Esophagus squamous epithelium (tissue), 4 donors: Measurements from ENCODE around the gene CPLANE1.
"Not testable (repeated sequence)": the region's sequence is repeated elsewhere in the genome, so short reads cannot be mapped to it uniquely, and the experiment has no call there.

Experiments
- POLR2A ChIP-seq, 4 donors: fragments of 450-650 bp; IDR thresholded peaks; one replicate each; pipeline ENCODE4 v1.6.1; 2017; ENCODE audit warnings: antibody characterized with exemption in 4 of 4, mild to moderate bottlenecking in 4 of 4, moderate library complexity in 3 of 4
- TF ChIP-seq, protein P1 (sequence below), 6 experiments: fragments of 450-650 bp in 4 of 6; fragments of 200-600 bp in 2 of 6; sonication (generic) in 2 of 6; IDR thresholded peaks; one replicate each; pipeline ENCODE4 v1.5.1; 2016 to 2019; ENCODE audit warnings: antibody characterized with exemption in 6 of 6, mild to moderate bottlenecking in 4 of 6, moderate library complexity in 4 of 6

DNA sequence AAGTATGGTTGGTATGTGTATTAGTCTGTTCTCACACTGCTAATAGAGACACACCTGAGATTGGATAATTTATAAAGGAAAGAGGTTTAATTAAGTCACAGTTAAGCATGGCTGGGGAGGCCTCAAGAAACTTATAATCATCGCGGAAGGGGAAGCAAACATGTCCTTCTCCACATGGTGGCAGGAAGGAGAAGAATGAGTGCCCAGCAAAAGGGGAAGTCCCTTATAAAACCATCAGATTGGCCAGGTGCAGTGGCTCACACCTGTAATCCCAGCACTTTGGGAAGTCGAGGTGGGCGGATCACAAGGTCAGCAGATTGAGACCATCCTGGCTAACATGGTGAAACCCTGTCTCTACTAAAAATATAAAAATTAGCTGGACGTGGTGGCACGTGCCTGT is 113.9 kb downstream of the CPLANE1 start:
- TF ChIP-seq, protein P1, sequence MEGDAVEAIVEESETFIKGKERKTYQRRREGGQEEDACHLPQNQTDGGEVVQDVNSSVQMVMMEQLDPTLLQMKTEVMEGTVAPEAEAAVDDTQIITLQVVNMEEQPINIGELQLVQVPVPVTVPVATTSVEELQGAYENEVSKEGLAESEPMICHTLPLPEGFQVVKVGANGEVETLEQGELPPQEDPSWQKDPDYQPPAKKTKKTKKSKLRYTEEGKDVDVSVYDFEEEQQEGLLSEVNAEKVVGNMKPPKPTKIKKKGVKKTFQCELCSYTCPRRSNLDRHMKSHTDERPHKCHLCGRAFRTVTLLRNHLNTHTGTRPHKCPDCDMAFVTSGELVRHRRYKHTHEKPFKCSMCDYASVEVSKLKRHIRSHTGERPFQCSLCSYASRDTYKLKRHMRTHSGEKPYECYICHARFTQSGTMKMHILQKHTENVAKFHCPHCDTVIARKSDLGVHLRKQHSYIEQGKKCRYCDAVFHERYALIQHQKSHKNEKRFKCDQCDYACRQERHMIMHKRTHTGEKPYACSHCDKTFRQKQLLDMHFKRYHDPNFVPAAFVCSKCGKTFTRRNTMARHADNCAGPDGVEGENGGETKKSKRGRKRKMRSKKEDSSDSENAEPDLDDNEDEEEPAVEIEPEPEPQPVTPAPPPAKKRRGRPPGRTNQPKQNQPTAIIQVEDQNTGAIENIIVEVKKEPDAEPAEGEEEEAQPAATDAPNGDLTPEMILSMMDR (IDR thresholded peaks at IDR 0.05), result not testable (repeated sequence)
- TF ChIP-seq POLR2A (IDR thresholded peaks at IDR 0.05), result not testable (repeated sequence)
